ENCODE data around the gene OR2V2.

DNA sequence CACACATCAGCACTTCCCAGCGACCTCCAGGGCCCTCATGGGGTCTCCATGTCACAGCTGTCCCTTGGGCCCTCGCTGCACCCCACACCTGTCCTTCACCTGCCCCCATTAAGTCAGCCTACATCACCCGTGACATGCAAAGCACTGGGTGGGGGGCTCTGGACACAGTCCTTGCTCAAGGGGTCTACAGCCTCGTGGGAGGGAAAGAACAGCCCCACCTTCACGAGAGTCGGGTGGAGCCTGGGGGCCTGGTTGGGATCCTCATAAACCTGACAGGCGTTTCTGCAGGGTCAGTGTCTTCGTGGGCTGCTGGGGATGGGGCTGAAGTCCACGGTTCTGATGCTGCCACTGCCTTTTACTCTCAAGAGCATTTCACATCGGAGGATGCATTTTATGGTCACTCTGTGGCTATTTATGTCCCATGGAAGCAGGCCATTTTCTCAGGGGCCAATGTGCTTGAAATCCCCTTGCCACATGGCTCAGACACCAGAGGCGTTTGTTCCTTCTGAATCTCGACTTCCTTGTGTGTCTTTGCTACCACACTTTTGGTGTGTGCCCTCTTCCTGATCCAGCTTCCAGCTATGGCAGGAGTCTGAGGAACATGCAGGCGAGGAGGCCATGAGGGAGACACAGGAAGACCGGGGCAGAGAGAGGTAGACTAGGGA, 16.4 kb upstream of the OR2V2 start, which contains the start of gene OR2V1:
- no peak for TF ChIP-seq EZH2 (IDR thresholded peaks at IDR 0.05; ENCODE audit: borderline replicate concordance, low read depth, low read length, poor library complexity, severe bottlenecking)
- TF ChIP-seq, protein P1, sequence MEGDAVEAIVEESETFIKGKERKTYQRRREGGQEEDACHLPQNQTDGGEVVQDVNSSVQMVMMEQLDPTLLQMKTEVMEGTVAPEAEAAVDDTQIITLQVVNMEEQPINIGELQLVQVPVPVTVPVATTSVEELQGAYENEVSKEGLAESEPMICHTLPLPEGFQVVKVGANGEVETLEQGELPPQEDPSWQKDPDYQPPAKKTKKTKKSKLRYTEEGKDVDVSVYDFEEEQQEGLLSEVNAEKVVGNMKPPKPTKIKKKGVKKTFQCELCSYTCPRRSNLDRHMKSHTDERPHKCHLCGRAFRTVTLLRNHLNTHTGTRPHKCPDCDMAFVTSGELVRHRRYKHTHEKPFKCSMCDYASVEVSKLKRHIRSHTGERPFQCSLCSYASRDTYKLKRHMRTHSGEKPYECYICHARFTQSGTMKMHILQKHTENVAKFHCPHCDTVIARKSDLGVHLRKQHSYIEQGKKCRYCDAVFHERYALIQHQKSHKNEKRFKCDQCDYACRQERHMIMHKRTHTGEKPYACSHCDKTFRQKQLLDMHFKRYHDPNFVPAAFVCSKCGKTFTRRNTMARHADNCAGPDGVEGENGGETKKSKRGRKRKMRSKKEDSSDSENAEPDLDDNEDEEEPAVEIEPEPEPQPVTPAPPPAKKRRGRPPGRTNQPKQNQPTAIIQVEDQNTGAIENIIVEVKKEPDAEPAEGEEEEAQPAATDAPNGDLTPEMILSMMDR (conservative IDR thresholded peaks at IDR 0.05; ENCODE audit: low read depth, low read length) = no peak
